WTC11 (cell line): ENCODE data around the gene SLC19A2.

Source experiments
- CREM ChIP-seq: sonication (generic); formaldehyde crosslinking; IDR thresholded peaks from 2 replicates; pipeline ENCODE4 v1.8.1; 2022; ENCODE audit warnings: mild to moderate bottlenecking, missing genetic modification reagents, moderate library complexity
- ZBTB21 ChIP-seq: sonication (generic); formaldehyde crosslinking; IDR thresholded peaks from 2 replicates; pipeline ENCODE4 v1.8.1; 2023; ENCODE audit warnings: mild to moderate bottlenecking, missing genetic modification reagents, borderline replicate concordance
- TF ChIP-seq, protein P1 (sequence below): fragments of 200-600 bp; IDR thresholded peaks from 2 replicates; pipeline ENCODE4 v1.8.0; 2022; ENCODE audit warnings: antibody characterized with exemption

DNA sequence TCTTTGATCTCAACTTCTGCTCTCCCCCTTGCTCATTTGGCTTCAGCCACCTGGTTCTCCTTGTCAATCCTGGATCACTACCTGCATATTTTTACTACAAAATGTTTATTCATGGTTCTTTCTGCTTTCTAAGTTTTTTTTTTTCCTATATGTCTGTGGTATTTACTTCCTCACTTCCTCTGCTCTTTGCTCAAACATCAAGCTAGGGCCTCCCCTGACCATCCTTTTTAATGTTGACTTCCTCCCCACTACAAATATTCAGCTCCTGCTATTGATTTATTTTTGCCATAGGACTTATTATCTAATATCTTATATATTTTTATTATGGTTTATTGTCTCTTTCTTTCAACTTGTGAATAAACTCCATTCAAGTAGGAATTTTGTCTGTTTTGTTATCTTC, 14.1 kb upstream of the SLC19A2 start:
- TF ChIP-seq, protein P1, sequence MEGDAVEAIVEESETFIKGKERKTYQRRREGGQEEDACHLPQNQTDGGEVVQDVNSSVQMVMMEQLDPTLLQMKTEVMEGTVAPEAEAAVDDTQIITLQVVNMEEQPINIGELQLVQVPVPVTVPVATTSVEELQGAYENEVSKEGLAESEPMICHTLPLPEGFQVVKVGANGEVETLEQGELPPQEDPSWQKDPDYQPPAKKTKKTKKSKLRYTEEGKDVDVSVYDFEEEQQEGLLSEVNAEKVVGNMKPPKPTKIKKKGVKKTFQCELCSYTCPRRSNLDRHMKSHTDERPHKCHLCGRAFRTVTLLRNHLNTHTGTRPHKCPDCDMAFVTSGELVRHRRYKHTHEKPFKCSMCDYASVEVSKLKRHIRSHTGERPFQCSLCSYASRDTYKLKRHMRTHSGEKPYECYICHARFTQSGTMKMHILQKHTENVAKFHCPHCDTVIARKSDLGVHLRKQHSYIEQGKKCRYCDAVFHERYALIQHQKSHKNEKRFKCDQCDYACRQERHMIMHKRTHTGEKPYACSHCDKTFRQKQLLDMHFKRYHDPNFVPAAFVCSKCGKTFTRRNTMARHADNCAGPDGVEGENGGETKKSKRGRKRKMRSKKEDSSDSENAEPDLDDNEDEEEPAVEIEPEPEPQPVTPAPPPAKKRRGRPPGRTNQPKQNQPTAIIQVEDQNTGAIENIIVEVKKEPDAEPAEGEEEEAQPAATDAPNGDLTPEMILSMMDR, result no peak
- TF ChIP-seq ZBTB21 (CRISPR knock-in tag) (no peak), CREM (CRISPR knock-in tag) (no peak)
